ENCODE data around the gene MAB21L1.

GRCh38 chr13:35489050-35489449 is 12.6 kb upstream of the MAB21L1 start:
- TF ChIP-seq, protein P1, sequence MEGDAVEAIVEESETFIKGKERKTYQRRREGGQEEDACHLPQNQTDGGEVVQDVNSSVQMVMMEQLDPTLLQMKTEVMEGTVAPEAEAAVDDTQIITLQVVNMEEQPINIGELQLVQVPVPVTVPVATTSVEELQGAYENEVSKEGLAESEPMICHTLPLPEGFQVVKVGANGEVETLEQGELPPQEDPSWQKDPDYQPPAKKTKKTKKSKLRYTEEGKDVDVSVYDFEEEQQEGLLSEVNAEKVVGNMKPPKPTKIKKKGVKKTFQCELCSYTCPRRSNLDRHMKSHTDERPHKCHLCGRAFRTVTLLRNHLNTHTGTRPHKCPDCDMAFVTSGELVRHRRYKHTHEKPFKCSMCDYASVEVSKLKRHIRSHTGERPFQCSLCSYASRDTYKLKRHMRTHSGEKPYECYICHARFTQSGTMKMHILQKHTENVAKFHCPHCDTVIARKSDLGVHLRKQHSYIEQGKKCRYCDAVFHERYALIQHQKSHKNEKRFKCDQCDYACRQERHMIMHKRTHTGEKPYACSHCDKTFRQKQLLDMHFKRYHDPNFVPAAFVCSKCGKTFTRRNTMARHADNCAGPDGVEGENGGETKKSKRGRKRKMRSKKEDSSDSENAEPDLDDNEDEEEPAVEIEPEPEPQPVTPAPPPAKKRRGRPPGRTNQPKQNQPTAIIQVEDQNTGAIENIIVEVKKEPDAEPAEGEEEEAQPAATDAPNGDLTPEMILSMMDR (conservative IDR thresholded peaks at IDR 0.05 in 1 of 2, IDR thresholded peaks at IDR 0.05 in 1 of 2; ENCODE audit: low read depth in 1 of 2, low read length in 2 of 2), result no peak
- TF ChIP-seq EZH2 (IDR thresholded peaks at IDR 0.05; ENCODE audit: low read length, missing control alignments), result no peak
